Endothelial cell of umbilical vein (primary cell): ENCODE data around the gene NUDT14. TPM values are rescaled to one million over a fixed set of nuclear protein-coding genes. Genes with fewer than 3 reads are reported as not detected.

Experiments
- BruUV-seq: library from RNA; stranded (reverse); fragments of 400-500 nt; replicated peaks from 2 replicates; lab custom pipeline; 2021; lab: Mats Ljungman, UMichigan
- CTCF ChIA-PET: fragments of 300-600, 350-600 bp; sonication (Branson Sonifier 250); formaldehyde crosslinking; loops from one replicate; lab custom pipeline; 2021; ENCODE audit warnings: antibody characterized with exemption, inconsistent platforms; lab: Charles Lee
- POLR2A ChIA-PET: fragments of 300-600, 350-600 bp; sonication (Branson Sonifier 250); formaldehyde crosslinking; loops from one replicate; lab custom pipeline; 2021; ENCODE audit warnings: antibody characterized with exemption, inconsistent platforms; lab: Charles Lee
- DNase-seq: peaks from one replicate; pipeline ENCODE4 v3.0.0-alpha.2; 2011; ENCODE audit warnings: low read depth, low spot score
- FAIRE-seq: peaks from 2 replicates; lab custom pipeline; 2011; peaks lifted over from hg19 to GRCh38; lab: Jason Lieb, UNC
- H2AFZ ChIP-seq: 2 replicates; pipeline ENCODE4 v1.6.0; 2012; ENCODE audit warnings: low read depth, low read length, control low read depth, inconsistent platforms
- H3K27ac ChIP-seq: 2 replicates; pipeline ENCODE4 v1.5.1; 2011; ENCODE audit warnings: low read depth, mild to moderate bottlenecking, control low read depth, low read length, moderate library complexity; ENCODE audit not compliant: insufficient read depth
- H3K27me3 ChIP-seq, 2 experiments: 2 replicates each; pipeline versions ENCODE4 v1.6.0 to v1.6.1; 2011; ENCODE audit warnings: low read length in 2 of 2, mixed read lengths in 1 of 2; ENCODE audit not compliant: control insufficient read depth in 2 of 2, insufficient read depth in 2 of 2
- H3K36me3 ChIP-seq, 2 experiments: 2 replicates in 1 of 2; 3 replicates in 1 of 2; pipeline ENCODE4 v1.5.1; 2011; ENCODE audit warnings: low read length in 2 of 2, mild to moderate bottlenecking in 1 of 2, moderate library complexity in 1 of 2; ENCODE audit not compliant: control insufficient read depth in 2 of 2, insufficient read depth in 2 of 2; ENCODE audit errors: extremely low read depth in 1 of 2
- H3K4me1 ChIP-seq: 3 replicates; pipeline ENCODE4 v1.5.1; 2011; ENCODE audit warnings: mild to moderate bottlenecking, low read length; ENCODE audit not compliant: control insufficient read depth, insufficient read depth; ENCODE audit errors: extremely low read depth
- H3K4me2 ChIP-seq: 2 replicates; pipeline ENCODE4 v1.6.1; 2011; ENCODE audit warnings: low read length, control low read depth, mixed read lengths; ENCODE audit not compliant: insufficient read depth
- H3K4me3 ChIP-seq, 3 experiments: fragments of 200-600 bp in 1 of 3; sonication (generic), shearing (Covaris generic) in 1 of 3; replicated peaks in 1 of 3; 2 replicates each; pipeline ENCODE4 v1.5.1; 2011 to 2016; ENCODE audit warnings: control low read depth in 3 of 3, low read length in 3 of 3, mild to moderate bottlenecking in 2 of 3, inconsistent platforms in 1 of 3, low read depth in 1 of 3, moderate library complexity in 1 of 3; ENCODE audit not compliant: insufficient read depth in 1 of 3
- H3K79me2 ChIP-seq: 2 replicates; pipeline ENCODE4 v1.6.0; 2012; ENCODE audit warnings: low read length, inconsistent platforms; ENCODE audit not compliant: control insufficient read depth, insufficient read depth
- H3K9ac ChIP-seq: replicated peaks from 2 replicates; pipeline ENCODE3; 2011; ENCODE audit warnings: low read length, control low read depth; ENCODE audit not compliant: insufficient read depth; ENCODE audit errors: extremely low read depth
- H3K9me1 ChIP-seq: replicated peaks from 3 replicates; pipeline ENCODE4 v1.6.0; 2011; ENCODE audit warnings: mild to moderate bottlenecking, low read length; ENCODE audit not compliant: control insufficient read depth, insufficient read depth; ENCODE audit errors: extremely low read depth
- H3K9me3 ChIP-seq: replicated peaks from 2 replicates; pipeline ENCODE4 v1.5.1; 2012; ENCODE audit warnings: low read length, inconsistent platforms; ENCODE audit not compliant: control insufficient read depth, insufficient read depth
- H4K20me1 ChIP-seq: replicated peaks from 2 replicates; pipeline ENCODE3; 2011; ENCODE audit warnings: mild to moderate bottlenecking, low read length; ENCODE audit not compliant: control insufficient read depth, insufficient read depth; ENCODE audit errors: extremely low read depth
- CTCF ChIP-seq, 2 donors: IDR thresholded peaks; 1 replicate in 1 of 2; 2 replicates in 1 of 2; pipeline ENCODE4 v1.5.1; 2011; ENCODE audit warnings: low read length in 2 of 2, mild to moderate bottlenecking in 2 of 2, moderate library complexity in 2 of 2, control low read depth in 1 of 2, inconsistent platforms in 1 of 2, low read depth in 1 of 2; ENCODE audit not compliant: insufficient read depth in 1 of 2; ENCODE audit errors: extremely low read depth in 1 of 2
- GATA2 ChIP-seq: IDR thresholded peaks from 2 replicates; pipeline ENCODE4 v1.7.0; 2011; ENCODE audit warnings: low read depth, mild to moderate bottlenecking, moderate library complexity, mixed read lengths, low read length; ENCODE audit not compliant: insufficient read length, insufficient read depth
- JUN ChIP-seq: IDR thresholded peaks from 2 replicates; pipeline ENCODE4 v1.6.1; 2011; ENCODE audit warnings: borderline replicate concordance, low read depth; ENCODE audit not compliant: insufficient read length, insufficient read depth
- MAX ChIP-seq: IDR thresholded peaks from 2 replicates; pipeline ENCODE4 v1.6.1; 2011; ENCODE audit not compliant: insufficient read depth, insufficient read length
- MYC ChIP-seq: IDR thresholded peaks from one replicate; pipeline ENCODE4 v1.6.1; 2011; ENCODE audit warnings: mild to moderate bottlenecking, low read depth, low read length
- POLR2A ChIP-seq: IDR thresholded peaks from 2 replicates; pipeline ENCODE4 v1.6.1; 2012; ENCODE audit warnings: low read depth, mild to moderate bottlenecking, control low read depth, low read length
- POLR2AphosphoS5 ChIP-seq: IDR thresholded peaks from 2 replicates; pipeline ENCODE4 v1.6.1; 2012; ENCODE audit warnings: low read depth, mild to moderate bottlenecking, control low read depth, low read length, moderate library complexity; ENCODE audit not compliant: insufficient read depth
- dilution Hi-C: fragments of 300-500 bp; cut with MboI; formaldehyde crosslinking; loops from one replicate; pipeline ENCODE4 v1.15.0; 2019; ENCODE audit warnings: low sequenced_read_pairs; ENCODE audit not compliant: extremely low pct_ligation_motif_present
- intact Hi-C: fragments of 100-400 bp; cut with micrococcal nuclease; formaldehyde crosslinking; loops from one replicate; pipeline ENCODE4 v1.10.0; 2022
- polyA plus RNA-seq, 4 experiments: library from polyadenylated mRNA; depleted of rRNA in 3 of 4; stranded (reverse) in 3 of 4; unstranded in 1 of 4; fragments of >200 nt; gene quantifications; 2 replicates each; pipeline versions ENCODE4 v1.2.1 to v1.2.3, GENCODE V29; 2011 to 2012; ENCODE audit warnings: missing spikeins in 1 of 4
- total RNA-seq: library from RNA; stranded (reverse); gene quantifications from 2 replicates; pipeline ENCODE4 v1.2.3, GENCODE V29; 2021

Gene NUDT14
- total and polyA plus RNA-seq, 2 donors (not counting 3 experiments of a cell fraction or from before 2014, with no cell fraction given), result 97.7 to 103 TPM

- no peak overlapping the region for H2AFZ ChIP-seq
- H3K4me1 ChIP-seq, result no peaks in the 10 kb centered on the region
- H3K27me3 ChIP-seq, result no peaks in the 10 kb centered on the region
- no peak overlapping the region for H3K4me2 ChIP-seq
- peaks cover 0 to 6% of the 10 kb centered on the region in 2 experiments for H3K36me3 ChIP-seq
- no peak overlapping the region for H3K4me3 ChIP-seq
- intact Hi-C loops, result loop anchor here (10.0 kb wide), 1 partner anchor 47 kb away; no protein-coding TSS in a partner anchor
- FAIRE-seq (no peak), DNase-seq (no peak)
- dilution Hi-C loops, result no loop called here
- TF ChIP-seq MYC (no peak), POLR2A (no peak), MAX (no peak), POLR2AphosphoS5 (no peak), CTCF (IDR thresholded peaks at IDR 0.05; ENCODE audit: extremely low read depth in 1 of 2, insufficient read depth in 1 of 2, low read depth in 1 of 2, low read length in 2 of 2) (no peak)
- ChIA-PET POLR2A (no interaction called here), CTCF (interaction anchor here (1.1 to 1.9 kb wide), 4 partner anchors 25 to 145 kb away, joined by 3 to 13 read pairs (median 6); partner anchors contain the start of gene BTBD6)
- BruUV-seq, result no TSS peak
- no peak overlapping the region for H3K9ac ChIP-seq
- H3K27ac ChIP-seq, result no peak overlapping the region
- H3K79me2 ChIP-seq, result no peaks in the 10 kb centered on the region
- no peaks in the 10 kb centered on the region for H3K9me1 ChIP-seq
- H3K9me3 ChIP-seq, result no peaks in the 10 kb centered on the region
- H4K20me1 ChIP-seq, result no peaks in the 10 kb centered on the region
Measured at GRCh38 chr14:105207460-105207901, 26.4 kb upstream of the NUDT14 start.

- Histone ChIP-seq H3K79me2 (no peaks in the 10 kb centered on the region), H3K9me1 (no peaks in the 10 kb centered on the region), H3K9ac (no peak overlapping the region), H2AFZ (no peak overlapping the region), H3K36me3 (peaks cover 0 to 6% of the 10 kb centered on the region in 2 experiments), H3K9me3 (no peaks in the 10 kb centered on the region), H3K27me3 (no peaks in the 10 kb centered on the region), H3K4me1 (peaks cover 2% of the 10 kb centered on the region), H4K20me1 (no peaks in the 10 kb centered on the region), H3K27ac (no peak overlapping the region), H3K4me3 (no peak overlapping the region), H3K4me2 (no peak overlapping the region)
- intact Hi-C loops (loop anchor here (10.0 kb wide), 1 partner anchor 48 kb away; no protein-coding TSS in a partner anchor), dilution Hi-C loops (no loop called here)
- no peak for DNase-seq
- no peak for FAIRE-seq
- ChIA-PET CTCF (interaction anchor here (1.1 to 1.9 kb wide), 4 partner anchors 25 to 145 kb away, joined by 3 to 13 read pairs (median 6); partner anchors contain the start of gene BTBD6), POLR2A (no interaction called here)
- TF ChIP-seq MYC (no peak), GATA2 (no peak), POLR2A (no peak), JUN (no peak)
- no TSS peak for BruUV-seq
Measured at GRCh38 chr14:105206873-105207272, 25.8 kb upstream of the NUDT14 start.
